Fibroblast of gingiva (primary cell): ENCODE data around the gene TWSG1.
"Not testable (repeated sequence)": the region's sequence is repeated elsewhere in the genome, so short reads cannot be mapped to it uniquely, and the experiment has no call there.

Source experiments
- DNase-seq: peaks from one replicate; pipeline ENCODE4 v3.0.0-alpha.2; 2011; ENCODE audit warnings: low read depth

The TWSG1 gene

DNA sequence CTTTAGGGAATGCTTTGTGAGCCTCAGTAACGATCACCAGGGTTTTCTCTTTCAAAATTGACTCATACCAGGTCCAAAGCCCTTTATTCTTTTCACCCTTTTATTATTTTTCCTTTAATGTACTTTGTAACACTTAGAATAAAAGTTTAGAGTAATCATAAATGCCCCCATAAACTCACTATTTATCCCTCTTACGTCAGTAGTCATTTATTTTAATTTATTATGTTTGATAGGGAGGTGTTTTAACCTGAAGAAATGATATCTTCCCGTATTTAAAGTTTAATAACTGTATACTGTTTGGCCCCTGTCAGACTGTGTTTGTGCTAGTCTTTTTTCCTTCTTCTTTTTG is 1.1 kb downstream of the TWSG1 start:
- DNase-seq = no peak

DNA sequence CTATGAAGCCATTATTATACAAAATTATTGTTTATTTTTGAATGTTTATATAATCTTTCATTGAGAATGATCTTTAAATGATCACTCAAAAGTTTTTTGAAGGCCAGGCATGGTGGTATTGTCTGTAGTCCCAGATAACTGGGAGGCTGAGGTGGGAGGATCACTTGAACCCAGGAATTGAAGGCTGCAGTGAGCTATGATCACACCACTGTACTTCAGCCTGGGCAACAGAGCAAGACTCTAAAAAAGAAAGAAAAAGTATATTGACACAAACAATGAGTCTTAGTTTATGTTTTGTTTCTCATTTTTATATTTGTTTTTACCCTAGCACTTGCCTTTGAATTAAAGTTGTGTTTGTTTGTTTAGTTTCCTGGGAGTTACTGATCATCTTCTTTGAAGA is 2.3 kb downstream of the TWSG1 start:
- DNase-seq = no peak

DNA sequence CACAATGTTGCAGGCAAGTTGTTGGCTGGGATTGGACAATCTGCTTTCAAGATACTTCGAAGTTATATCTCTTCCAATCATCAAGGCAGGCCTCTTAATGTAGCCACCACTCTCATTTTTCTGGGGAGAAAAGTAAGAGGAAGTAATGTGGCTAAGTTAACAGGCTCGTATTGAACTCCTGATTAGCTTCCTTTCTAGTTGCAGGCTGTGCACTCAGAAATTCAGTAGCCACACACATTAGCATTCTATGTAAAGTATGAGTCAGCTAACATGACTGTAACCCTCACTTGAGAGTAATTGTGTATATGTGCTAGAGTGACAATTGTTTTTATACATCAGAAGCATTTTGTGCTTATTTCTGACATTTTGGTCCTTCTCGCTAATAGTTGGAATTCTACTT is 3.3 kb downstream of the TWSG1 start:
- DNase-seq = no peak

DNA sequence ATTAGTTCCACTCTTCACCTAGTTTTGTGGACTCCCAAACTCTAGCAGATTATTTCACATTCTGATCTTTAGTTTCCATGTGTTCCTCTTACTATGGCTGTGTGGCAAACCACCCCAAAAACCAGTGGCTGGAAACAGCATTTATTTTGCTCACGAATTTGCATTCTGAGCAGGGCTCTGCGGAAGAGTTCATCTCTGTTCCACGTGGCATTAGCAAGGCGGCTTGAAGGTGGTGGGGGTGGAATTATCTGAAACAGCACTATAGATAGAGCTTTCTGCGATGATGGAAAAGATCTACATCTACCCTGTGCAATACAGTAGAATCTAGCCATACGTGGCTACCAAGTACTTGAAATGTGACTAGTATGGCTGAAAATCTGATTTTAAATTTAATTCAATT is 5.9 kb downstream of the TWSG1 start:
- no peak for DNase-seq

DNA sequence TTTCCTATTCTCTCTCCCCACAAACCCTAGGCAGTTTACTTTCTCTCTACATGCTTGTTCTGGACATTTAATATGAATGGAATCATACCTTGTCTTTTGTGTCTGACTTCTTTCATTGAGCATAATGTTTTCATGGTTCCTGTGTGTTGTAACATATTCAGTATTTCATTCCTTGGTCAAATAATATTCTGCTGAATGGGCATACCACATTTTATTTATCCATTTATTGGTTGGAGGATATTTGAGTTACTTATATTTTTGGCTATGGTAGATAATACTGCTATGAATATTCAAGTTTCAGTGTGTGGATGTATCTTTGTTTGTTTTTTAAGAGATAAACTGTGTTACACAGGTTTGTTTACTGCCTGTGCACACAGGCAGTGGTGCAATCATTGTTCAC is 9.0 kb downstream of the TWSG1 start:
- no peak for DNase-seq

DNA sequence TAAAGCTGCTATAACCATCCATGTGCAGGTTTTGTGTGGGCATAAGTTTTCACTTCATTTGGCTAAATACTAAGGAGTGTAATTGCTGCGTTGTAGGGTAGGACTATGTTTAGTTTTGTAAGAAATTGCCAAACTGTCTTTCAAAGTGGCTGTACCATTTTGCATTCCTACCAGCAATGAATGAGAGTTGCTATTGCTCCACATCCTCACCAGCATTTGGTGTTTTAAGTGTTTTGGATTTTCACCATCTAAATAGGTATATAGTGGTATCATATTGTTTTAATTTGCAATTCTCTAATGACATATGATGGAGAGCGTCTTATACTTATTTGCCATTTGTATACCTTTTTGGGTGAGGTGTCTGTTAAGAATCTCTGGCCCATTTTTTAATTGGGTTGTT is 12.2 kb downstream of the TWSG1 start:
- DNase-seq = no peak

DNA sequence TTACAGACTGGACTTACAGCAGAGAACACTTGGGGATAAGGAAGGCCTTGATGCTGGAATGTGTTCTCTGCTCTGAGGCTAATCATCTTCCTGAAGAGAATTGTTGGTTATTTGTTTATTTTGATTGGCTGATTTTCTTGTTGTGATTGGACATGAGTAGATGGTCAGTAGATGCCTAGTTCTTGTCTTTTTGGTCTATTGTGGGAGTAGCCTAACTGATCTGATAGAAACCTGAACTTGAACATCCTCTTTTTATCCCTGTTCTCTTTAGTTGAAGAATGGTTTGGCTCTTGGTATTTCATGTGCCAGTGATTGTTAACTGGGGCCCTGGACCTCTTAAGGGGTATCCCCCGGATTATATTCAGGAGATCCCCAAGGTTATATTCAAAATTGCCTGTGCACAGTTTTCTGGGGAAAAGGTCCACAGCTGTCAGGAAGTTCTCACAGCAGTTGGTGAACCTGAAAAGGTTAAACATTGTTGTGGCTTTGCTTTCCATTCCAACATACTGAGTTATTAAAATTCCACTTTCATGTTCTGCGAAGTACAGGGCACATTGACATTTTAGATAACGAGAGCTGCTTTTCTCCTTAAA is 13.6 kb downstream of the TWSG1 start:
- peak; percentile 60 for DNase-seq

DNA sequence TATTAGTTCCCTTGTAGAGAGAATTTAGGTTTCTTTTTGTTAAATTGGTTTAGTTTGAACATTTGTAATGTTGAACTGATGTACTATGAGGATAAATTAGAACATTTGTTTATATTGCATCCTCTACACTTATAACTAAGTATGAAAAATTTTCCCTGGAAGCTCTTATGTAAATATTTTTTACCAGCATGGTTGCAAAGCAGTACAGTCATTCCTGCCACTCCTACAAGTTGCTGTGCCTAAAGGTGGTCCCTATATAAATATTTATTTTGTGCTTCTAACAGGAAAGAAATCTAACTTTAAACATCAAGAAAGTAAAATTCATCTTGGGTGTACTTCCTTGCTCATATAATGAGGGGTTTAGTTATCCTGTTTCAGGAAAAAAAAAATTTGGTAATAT is 14.2 kb downstream of the TWSG1 start:
- no peak for DNase-seq

DNA sequence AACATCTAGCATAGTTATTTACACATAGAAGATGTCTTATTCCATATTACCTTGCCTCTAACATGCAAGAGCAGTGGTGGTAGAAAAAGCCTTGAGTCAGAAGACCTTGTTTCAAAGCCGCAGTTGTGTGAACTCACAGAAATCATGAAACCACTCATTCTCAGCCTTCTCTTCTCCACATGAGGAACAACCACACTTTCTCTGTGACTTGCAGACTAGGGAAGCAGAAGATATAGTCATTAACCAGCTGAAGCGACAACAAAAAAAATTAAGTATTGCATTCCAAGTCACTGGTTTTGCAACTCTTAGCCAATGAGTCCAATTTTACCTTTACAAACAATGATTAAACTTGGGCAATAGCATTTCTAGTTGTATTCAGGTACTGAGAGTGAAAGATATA is 19.0 kb downstream of the TWSG1 start:
- DNase-seq = no peak

DNA sequence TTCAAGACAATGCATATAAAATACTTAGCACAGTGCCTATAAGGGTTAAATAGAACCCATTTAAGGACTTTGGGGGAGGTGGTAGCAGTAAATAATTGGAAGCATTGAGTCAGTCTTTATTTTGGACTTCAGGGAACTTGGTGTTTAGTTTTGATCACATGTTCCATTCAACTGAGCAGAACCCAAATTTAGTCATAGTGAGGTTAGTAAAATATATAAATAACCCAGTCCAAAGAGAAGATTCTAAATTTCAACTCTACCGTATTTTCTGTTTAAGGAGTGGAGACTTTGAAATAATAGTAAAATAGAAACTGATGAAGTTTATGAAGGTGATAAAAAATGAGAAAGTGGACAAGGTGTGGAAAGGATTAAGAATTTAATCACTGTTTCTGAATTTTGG is 19.7 kb downstream of the TWSG1 start:
- no peak for DNase-seq

DNA sequence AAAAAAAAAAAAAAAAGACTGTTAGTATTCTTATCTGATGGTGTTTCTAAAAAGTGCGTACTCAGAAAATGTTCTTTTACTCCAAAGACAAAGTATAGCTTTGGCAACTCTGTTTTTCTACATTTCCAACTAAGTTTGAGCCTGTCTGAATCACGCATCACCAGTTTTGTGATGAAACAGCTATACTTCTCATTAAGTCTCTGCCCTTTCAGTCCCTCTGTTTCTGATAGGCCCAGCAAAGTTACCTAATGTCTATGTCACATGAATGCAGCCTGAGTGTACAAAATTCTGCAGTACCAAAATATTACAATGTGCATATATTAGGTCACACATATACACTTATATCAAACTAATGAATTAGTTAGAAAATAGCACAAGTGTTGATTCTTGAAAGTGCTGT is 22.4 kb downstream of the TWSG1 start:
- no peak for DNase-seq

DNA sequence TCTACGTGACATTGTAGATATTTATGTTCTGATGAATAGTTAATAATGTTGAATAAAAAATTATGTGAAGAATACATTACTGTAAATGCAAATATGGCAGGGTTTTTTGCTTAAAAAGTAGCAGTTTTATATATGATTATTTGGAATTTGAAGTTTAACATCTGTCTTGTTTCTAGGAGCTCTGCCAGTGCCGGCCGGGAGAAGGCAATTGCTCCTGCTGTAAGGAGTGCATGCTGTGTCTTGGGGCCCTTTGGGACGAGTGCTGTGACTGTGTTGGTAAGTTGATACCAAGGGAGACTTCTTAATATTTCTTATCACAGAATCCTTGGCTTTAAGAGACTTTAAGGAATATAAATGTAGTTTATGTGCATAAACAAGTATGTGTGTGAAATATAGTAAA is 25.2 kb downstream of the TWSG1 start:
- no peak for DNase-seq

DNA sequence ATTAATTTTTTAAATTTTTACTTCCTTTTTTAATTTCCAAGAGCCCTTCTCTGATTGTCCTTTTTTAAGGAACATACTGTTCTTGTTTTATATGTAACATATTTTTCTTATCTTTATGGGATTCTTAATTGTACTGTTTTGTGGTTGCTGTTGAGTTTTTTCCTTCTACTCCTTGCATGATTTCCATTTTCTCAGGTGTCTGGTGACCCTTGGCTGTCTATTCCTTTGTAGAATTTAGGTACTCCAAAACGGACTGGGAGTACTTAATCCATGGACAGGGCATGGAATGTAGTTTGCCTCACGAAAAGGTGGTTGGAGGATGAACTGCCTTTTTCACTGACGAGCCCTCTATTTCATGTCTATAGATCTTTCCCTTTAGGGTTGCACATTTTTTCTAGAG is 26.6 kb downstream of the TWSG1 start:
- no peak for DNase-seq

DNA sequence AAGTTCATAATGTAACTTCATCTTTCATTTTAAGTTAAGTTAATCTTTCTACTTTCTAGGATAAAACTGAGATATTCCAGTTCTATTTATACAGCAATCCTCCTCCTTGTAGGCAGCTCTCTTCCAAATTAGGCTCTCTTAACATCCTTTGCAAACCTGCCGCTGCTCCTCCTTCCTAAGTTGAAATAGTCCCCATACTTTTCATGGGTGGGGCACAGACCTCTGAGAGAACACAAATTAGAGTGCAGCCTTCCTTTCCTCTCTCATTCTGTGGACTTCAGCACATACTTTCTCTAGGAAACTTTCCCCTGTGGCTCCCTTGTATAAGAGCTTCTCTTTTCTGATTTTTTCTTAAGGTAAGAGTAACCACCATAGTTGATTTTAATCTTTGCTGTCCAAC is 28.3 kb downstream of the TWSG1 start:
- no peak for DNase-seq

DNA sequence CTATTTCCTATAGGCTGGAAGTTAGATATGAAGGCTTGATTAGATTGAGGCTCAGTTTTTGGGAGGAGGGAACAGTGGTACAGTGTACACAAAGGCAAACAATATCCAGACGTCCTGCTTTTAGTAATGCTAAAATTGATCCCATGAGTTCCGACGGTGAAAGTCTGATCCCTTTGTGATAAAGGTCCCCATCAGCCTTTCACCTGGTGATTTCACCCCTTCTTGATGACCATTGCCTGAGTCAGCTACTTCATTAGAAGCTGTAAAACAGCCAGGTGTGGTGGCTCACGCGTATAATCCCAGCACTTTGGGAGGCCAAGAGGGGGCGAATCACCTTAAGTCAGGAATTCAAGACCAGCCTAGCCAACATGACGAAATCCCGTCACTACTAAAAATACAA is 29.7 kb downstream of the TWSG1 start:
- no peak for DNase-seq

DNA sequence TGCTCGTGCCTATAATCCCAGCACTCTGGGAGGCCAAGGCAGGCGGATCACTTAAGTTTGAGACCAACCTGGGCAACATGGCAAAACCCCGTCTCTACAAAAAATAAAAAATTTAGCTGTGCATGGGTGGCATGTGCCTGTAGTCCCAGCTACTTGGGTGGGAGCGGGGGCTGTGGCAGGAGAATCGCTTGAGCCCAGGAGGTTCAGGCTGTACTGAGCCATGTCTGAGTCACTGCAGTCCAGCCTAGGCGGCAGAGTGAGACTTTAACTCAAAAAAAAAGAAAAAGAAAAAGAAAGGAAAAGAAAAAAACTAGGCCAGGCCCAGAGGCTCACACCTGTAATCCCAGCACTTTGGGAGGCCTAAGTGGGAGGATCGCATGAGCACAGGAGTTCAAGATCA is 30.8 kb downstream of the TWSG1 start:
- DNase-seq = no peak

DNA sequence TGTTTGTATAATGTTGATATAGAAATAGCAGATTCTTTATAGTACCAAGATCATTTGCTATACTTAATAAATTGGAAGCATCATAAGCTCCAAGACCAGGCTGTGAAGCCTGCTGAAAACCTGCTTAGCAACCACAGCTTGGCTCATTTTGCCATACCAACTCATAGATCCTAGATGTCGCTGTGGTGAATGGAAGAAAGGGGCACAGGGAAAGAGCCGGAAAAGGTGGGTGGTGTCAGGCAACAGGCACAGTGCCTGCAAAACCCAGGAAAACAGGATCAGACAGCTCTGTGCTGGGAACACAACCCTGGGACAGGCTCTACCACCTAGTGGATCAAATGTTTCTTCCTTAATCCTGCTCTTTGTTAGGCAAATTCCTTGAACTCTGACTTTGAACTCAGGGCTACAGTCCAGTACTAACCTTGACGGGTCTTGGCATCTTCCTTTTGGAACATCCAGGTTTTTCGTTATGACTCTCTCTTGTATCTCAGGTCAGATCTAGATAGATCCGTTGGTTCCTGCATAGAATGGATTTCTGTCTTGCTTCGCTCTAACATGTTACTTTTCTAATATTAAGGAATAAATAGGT is 31.6 kb downstream of the TWSG1 start:
- DNase-seq = peak; percentile 42

DNA sequence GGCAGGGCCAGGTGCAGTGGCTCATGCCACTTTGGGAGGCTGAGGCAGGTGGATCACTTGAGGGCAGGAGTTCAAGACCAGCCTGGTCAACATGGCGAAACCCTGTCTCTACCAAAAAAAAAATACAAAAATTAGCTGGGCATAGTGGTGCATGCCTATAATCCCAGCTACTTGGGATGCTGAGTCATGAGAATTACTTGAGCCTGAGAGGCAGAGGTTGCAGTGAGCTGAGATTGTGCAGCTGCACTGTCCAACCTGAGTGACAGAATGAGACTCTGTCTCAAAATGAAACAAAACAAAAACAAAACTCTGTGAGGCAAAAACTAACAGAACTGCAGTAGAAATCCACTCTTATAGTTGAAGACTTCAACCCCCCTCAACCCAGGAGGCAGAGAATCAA is 38.7 kb downstream of the TWSG1 start:
- not testable (repeated sequence) for DNase-seq

DNA sequence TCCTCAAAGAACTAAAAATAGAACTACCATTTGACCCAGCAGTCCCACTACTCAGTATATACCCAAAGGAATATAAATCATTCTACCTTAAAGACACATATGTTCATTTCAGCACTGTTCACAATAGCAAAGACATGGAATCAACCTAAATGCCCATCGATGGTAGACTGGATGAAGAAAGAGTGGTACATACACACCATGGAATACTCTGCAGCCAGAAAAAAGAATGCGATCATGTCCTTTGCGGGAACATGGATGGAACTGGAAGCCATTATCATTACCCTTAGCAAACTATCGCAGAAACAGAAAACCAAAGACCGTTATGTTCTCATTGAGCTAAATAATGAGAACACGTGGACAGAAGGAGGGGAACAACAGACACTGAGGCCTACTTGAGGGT is 44.5 kb downstream of the TWSG1 start:
- no peak for DNase-seq

DNA sequence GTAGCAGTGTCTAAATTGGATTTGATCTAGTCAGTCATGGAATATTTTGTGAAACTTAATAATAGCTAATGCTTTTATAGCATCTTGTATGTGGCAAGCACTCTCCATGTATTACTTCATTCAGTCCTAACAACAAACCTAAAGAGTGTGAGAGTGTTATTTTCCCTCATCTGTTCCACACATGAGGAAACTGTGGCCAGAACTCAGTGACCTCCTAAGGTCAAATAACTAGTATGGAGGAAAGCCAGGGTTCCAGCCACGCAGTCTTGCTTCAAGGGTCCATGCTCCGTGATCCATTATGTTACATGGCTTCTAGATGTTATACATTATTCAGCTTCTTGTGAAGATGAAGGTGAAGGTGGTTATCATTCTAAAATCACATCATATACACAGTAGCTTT is 45.5 kb downstream of the TWSG1 start:
- peak; percentile 74 for DNase-seq

DNA sequence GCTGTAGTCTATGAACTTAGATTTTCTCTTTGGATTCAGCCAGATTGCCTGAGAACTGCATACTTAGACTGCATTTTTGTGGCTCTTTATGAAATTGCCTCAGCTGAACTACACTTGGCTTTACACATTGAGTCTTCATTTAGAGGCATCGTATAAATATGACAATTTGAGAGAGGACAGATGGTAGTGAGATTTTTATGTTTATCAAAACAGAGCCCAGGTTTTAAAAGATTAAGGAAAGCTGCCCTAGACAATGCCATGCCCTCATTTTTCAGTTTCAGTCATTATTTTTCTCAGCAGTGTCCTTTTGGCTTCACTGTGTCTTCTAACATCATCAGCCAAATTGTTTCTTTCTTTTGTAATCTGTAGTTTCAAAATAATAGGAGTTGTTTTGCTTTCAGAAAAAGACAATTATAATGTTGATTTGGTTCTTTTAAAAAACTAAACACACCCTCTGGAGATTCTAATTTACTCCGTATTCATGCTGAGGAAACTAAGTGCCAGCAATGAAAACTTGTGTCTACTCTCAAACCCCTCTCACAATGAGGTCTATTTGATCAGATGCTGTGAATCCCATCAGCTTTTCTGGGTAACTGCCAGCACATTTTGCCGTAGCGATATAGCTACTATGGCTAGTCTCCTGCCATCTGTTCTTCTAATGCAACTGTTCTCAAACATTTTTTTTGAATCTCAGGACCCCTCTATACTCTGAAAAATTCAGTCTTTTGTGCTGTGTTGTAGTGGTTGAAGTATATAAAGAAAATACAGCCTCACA is 46.2 kb downstream of the TWSG1 start:
- peak; percentile 59 for DNase-seq

DNA sequence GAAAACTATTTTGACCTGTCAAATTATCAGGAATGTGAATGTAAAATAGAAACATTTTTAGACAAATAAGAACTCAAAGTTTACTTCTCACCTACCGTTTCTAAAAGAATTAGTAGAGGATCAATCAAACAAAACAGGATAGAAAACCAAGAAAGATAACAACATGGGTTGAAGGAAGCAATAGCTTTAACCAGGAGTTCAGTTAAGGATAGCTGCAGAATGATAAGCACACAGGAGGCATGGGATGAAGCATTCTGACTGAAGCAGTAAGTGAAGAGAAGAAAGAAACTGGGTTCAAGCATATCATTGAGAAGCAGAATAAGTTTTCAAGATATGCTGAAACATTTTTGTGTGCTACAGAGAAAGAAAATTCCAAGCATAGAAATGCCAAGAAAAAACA is 52.3 kb downstream of the TWSG1 start:
- DNase-seq = no peak

DNA sequence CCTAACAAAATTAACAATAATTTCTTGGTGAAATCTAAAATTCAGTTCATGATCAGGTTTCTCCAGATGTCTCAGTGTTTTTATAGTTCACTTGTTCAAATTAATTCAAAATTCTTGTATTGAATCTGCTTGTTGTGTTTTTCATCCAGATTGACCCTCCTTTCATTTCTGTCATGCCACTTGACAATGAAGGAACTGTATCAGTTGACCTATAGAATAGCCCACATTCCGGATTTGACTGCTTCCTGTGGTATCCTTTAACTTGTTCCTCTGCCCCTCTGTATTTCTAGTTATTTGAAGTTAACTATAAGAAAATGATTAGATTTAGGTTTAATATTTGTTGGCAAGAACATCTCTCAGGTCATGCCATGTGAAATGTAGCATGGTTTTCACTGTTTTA is 53.3 kb downstream of the TWSG1 start:
- no peak for DNase-seq

DNA sequence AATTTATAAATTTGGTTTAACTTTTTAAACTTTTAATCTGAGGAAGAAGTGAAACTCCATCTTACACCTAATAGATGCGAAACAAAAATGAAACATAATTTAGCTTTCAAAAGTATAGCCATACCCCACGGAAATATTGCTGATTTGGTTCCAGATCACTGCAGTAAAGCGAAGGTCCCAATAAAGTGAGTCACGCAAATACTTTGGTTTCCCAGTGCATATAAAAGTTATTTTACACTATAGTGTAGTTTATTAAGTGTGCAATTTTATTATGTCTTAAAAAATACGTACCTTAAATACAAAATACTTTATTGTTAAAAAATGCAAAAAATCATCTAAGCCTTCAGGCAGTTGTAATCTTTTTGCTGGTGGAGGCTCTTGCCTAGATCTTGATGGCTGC is 55.1 kb downstream of the TWSG1 start:
- no peak for DNase-seq
